Thoracic aorta endothelial cell (primary cell): ENCODE measurements around the gene THAP2. TPM values are rescaled to one million over a fixed set of nuclear protein-coding genes. Genes with fewer than 3 reads are reported as not detected.

ENCODE experiments used
- small RNA-seq: library from RNA; depleted of rRNA; stranded (forward); fragments of <200 nt; gene quantifications from one replicate; pipeline ENCODE3, GENCODE V24; 2012
- total RNA-seq: library from RNA; depleted of rRNA; stranded (reverse); fragments of >200 nt; gene quantifications from 2 replicates; pipeline ENCODE4 v1.2.3, GENCODE V29; 2012

THAP2 gene
- total RNA-seq = 4.0 and 4.9 TPM in 2 replicates

GRCh38 chr12:71663561-71664410, at the start of gene THAP2, which contains the start of gene ZFC3H1:
Gene THAP2, plus strand, starts transcription at chr12:71664301. Its CDS starts 209 bp downstream, at chr12:71664510.
Gene ZFC3H1, minus strand, starts transcription at chr12:71663848. Its CDS starts 238 bp downstream, at chr12:71663610.

DNA sequence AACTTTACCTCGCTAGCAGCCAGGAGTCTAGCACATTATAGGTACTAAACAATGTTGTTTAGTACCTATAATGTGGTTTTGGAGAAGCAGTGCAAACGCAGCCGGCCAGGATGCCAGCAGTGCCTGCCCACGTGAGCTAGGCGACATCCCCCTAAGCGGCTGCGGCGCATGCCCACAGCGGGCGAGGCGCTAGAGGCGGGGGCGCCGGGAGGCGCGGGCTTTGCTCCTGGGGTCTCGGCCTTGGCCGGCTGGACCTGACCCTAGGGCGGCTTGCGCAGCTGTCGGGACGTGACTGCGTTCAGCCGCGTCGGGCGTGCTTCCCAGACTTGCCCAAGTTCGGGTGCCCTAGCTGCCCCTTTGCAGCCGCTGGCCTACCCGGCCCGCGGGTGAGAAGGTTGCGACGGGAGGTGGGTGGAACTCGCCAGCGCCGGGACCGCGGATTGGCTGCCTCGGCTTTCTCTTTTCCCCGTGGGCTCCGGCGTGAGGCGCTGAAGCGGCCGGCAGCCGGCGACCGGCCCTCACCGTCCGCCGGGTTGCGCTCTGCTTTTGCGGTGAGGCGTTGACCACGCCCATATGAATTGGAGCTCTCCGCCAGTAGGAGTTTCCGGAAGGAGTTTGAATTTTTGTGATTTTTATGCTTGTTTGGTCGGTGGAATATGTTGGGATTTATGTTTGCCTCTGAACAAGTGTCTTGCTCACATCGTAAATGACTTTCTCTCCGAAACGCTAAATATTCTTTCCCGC, 22.0 kb downstream of the THAP2 start, which contains the start of gene TMEM19:
Gene TMEM19 (plus strand): TSS at position 169 of the 744 bp plus-strand sequence. CDS start 599 bp downstream, outside the sequence.

Small RNA genes within 50 kb of the gene (small RNA-seq; reads per million reads assigned to genes)
- gene RF00560 = not detected

Other genes with a start within 250 kb of the THAP2 start
- not detected in 2 replicates for gene LGR5, start 224.5 kb upstream of the THAP2 start, total RNA-seq
- 70.7 and 85.8 TPM in 2 replicates for gene ZFC3H1, start 453 bp upstream of the THAP2 start, total RNA-seq
- gene TMEM19, start 21.8 kb downstream of the THAP2 start, total RNA-seq = 33.4 and 34.6 TPM in 2 replicates
- 30.7 and 52.3 TPM in 2 replicates for gene RAB21, start 90.6 kb downstream of the THAP2 start, total RNA-seq
- gene TBC1D15, start 175.5 kb downstream of the THAP2 start, total RNA-seq = 38.6 and 46.2 TPM in 2 replicates